CD8-positive, alpha-beta memory T cell (primary cell): ENCODE data around the gene RPL6. TPM values are rescaled to one million over a fixed set of nuclear protein-coding genes. Genes with fewer than 3 reads are reported as not detected.
"Not testable (repeated sequence)": the region's sequence is repeated elsewhere in the genome, so short reads cannot be mapped to it uniquely, and the experiment has no call there.

ENCODE experiments used
- CTCF ChIA-PET: fragments of 350-600 bp; sonication (Branson Sonifier 250); formaldehyde crosslinking; loops from one replicate; lab custom pipeline; 2021; ENCODE audit warnings: antibody characterized with exemption; lab: Charles Lee
- POLR2A ChIA-PET: fragments of 350-600 bp; sonication (Branson Sonifier 250); formaldehyde crosslinking; loops from one replicate; lab custom pipeline; 2021; ENCODE audit warnings: antibody characterized with exemption; lab: Charles Lee
- DNase-seq, 5 donors: peaks; one replicate each; pipeline versions ENCODE4 v3.0.0 to v3.0.0-alpha.2; 2020 to 2022; ENCODE audit warnings: mixed read lengths in 1 of 5
- H3K27ac ChIP-seq: one replicate; pipeline ENCODE4 v1.7.0; 2013; ENCODE audit warnings: low read depth, mild to moderate bottlenecking, low read length, moderate library complexity
- H3K27me3 ChIP-seq: 2 replicates; pipeline ENCODE4 v1.7.0; 2013; ENCODE audit warnings: low read length, mild to moderate bottlenecking; ENCODE audit not compliant: insufficient read depth, poor library complexity, severe bottlenecking
- H3K36me3 ChIP-seq: 2 replicates; pipeline ENCODE4 v1.7.0; 2013; ENCODE audit warnings: mild to moderate bottlenecking, low read length, moderate library complexity; ENCODE audit not compliant: insufficient read depth
- H3K4me1 ChIP-seq: 2 replicates; pipeline ENCODE4 v1.7.0; 2013; ENCODE audit warnings: mild to moderate bottlenecking, low read length, moderate library complexity; ENCODE audit not compliant: insufficient read depth
- H3K4me3 ChIP-seq: 2 replicates; pipeline ENCODE4 v1.7.0; 2013; ENCODE audit warnings: mild to moderate bottlenecking, low read length
- H3K9me3 ChIP-seq: 2 replicates; pipeline ENCODE4 v1.7.0; 2013; ENCODE audit warnings: mild to moderate bottlenecking, low read length
- H3K27ac Mint-ChIP-seq, 8 donors: one replicate each; pipeline ENCODE4 v1.8.0; 2020 to 2021; ENCODE audit warnings: mixed read lengths in 8 of 8, mild to moderate bottlenecking in 6 of 8, inconsistent platforms in 3 of 8, moderate library complexity in 3 of 8
- H3K27me3 Mint-ChIP-seq, 2 donors: one replicate each; pipeline ENCODE4 v1.8.0; 2020 to 2021; ENCODE audit warnings: mixed read lengths in 2 of 2, mild to moderate bottlenecking in 1 of 2, moderate library complexity in 1 of 2
- H3K36me3 Mint-ChIP-seq, 3 donors: one replicate each; pipeline ENCODE4 v1.8.0; 2020 to 2021; ENCODE audit warnings: mixed read lengths in 3 of 3, inconsistent platforms in 1 of 3, mild to moderate bottlenecking in 1 of 3
- H3K4me1 Mint-ChIP-seq, 3 donors: one replicate each; pipeline ENCODE4 v1.8.0; 2020 to 2021; ENCODE audit warnings: mixed read lengths in 3 of 3, inconsistent platforms in 1 of 3, mild to moderate bottlenecking in 1 of 3
- H3K4me3 Mint-ChIP-seq, 7 donors: one replicate each; pipeline ENCODE4 v1.8.0; 2020 to 2021; ENCODE audit warnings: mixed read lengths in 7 of 7, mild to moderate bottlenecking in 6 of 7, moderate library complexity in 4 of 7, inconsistent platforms in 2 of 7
- H3K9me3 Mint-ChIP-seq, 5 donors: one replicate each; pipeline ENCODE4 v1.8.0; 2020 to 2022; ENCODE audit warnings: mixed read lengths in 5 of 5, mild to moderate bottlenecking in 3 of 5, moderate library complexity in 2 of 5, inconsistent platforms in 1 of 5
- polyA plus RNA-seq: library from polyadenylated mRNA; unstranded; fragments of 300-500 nt; fragmentation: Illumina TruSeq; gene quantifications from one replicate; pipeline ENCODE4 v1.2.3, GENCODE V29; 2021
- total RNA-seq, 2 experiments: library from RNA; stranded (reverse); gene quantifications; one replicate each; pipeline ENCODE4 v1.2.3, GENCODE V29; 2021

RPL6 gene
- total and polyA plus RNA-seq, 3 experiments from 2014 or later, result 609 to 2,019 (median 1,957) TPM

GRCh38 chr12:112446008-112446725 lies 36.8 kb upstream of the RPL6 start:
- Mint-ChIP-seq H3K36me3 (peaks cover 0 to 45% (median 12%) of the 10 kb centered on the region in 3 donors), H3K9me3 (no peaks in the 10 kb centered on the region), H3K4me3 (no peak overlapping the region), H3K27ac (peak overlapping the region in 5 of 8 donors; percentile 15 to 81 (median 64)), H3K4me1 (peaks cover 15 to 25% (median 18%) of the 10 kb centered on the region in 3 donors), H3K27me3 (no peaks in the 10 kb centered on the region)
- H3K4me3 ChIP-seq, result no peak overlapping the region
- ChIA-PET CTCF (interaction anchor here (0.7 kb wide), 1 partner anchor 783 kb away, joined by 3 read pairs; no protein-coding TSS in a partner anchor), POLR2A (no interaction called here)
- H3K27me3 ChIP-seq, result no peaks in the 10 kb centered on the region
- no peak overlapping the region for H3K27ac ChIP-seq
- peaks cover 3% of the 10 kb centered on the region for H3K36me3 ChIP-seq
- no peak for DNase-seq
- no peaks in the 10 kb centered on the region for H3K9me3 ChIP-seq
- peaks cover 6% of the 10 kb centered on the region for H3K4me1 ChIP-seq

- Histone ChIP-seq H3K27me3 (no peaks in the 10 kb centered on the region), H3K36me3 (peaks cover 3% of the 10 kb centered on the region), H3K4me3 (no peak overlapping the region), H3K4me1 (peaks cover 6% of the 10 kb centered on the region), H3K27ac (no peak overlapping the region), H3K9me3 (no peaks in the 10 kb centered on the region)
- H3K4me3 Mint-ChIP-seq, result no peak overlapping the region
- peaks cover 0 to 28% (median 4%) of the 10 kb centered on the region in 3 donors for H3K36me3 Mint-ChIP-seq
- H3K9me3 Mint-ChIP-seq, result no peaks in the 10 kb centered on the region
- DNase-seq, result no peak
- CTCF ChIA-PET, result no interaction called here
- H3K27ac Mint-ChIP-seq, result no peak overlapping the region
- H3K27me3 Mint-ChIP-seq, result no peaks in the 10 kb centered on the region
- POLR2A ChIA-PET, result no interaction called here
- peaks cover 17 to 25% (median 22%) of the 10 kb centered on the region in 3 donors for H3K4me1 Mint-ChIP-seq
Measured at GRCh38 chr12:112443916-112444315, 34.5 kb upstream of the RPL6 start.

GRCh38 chr12:112440653-112441052 lies 31.2 kb upstream of the RPL6 start:
- H3K9me3 ChIP-seq, POLR2A ChIA-PET, H3K27me3 Mint-ChIP-seq, H3K4me1 ChIP-seq, H3K27me3 ChIP-seq, CTCF ChIA-PET, H3K27ac ChIP-seq, H3K27ac Mint-ChIP-seq, H3K9me3 Mint-ChIP-seq, DNase-seq, H3K36me3 ChIP-seq, H3K4me3 Mint-ChIP-seq, H3K4me3 ChIP-seq: not testable (repeated sequence)
- Mint-ChIP-seq H3K36me3 (peaks cover 0 to 12% (median 0%) of the 10 kb centered on the region in 3 donors), H3K4me1 (peaks cover 18 to 27% (median 23%) of the 10 kb centered on the region in 3 donors)

GRCh38 chr12:112439769-112440168 lies 30.4 kb upstream of the RPL6 start:
- Histone ChIP-seq H3K9me3 (no peaks in the 10 kb centered on the region), H3K36me3 (no peaks in the 10 kb centered on the region), H3K4me1 (no peaks in the 10 kb centered on the region), H3K27me3 (no peaks in the 10 kb centered on the region), H3K27ac (no peak overlapping the region), H3K4me3 (no peak overlapping the region)
- no peak for DNase-seq
- Mint-ChIP-seq H3K4me3 (no peak overlapping the region), H3K9me3 (no peaks in the 10 kb centered on the region), H3K27ac (peak overlapping the region in 1 of 8 donors; percentile 50), H3K27me3 (no peaks in the 10 kb centered on the region), H3K36me3 (peaks cover 0 to 10% (median 0%) of the 10 kb centered on the region in 3 donors), H3K4me1 (peaks cover 20 to 32% (median 26%) of the 10 kb centered on the region in 3 donors)
- ChIA-PET POLR2A (no interaction called here), CTCF (no interaction called here)

GRCh38 chr12:112438645-112439044 lies 29.2 kb upstream of the RPL6 start:
- POLR2A ChIA-PET, H3K36me3 Mint-ChIP-seq, H3K27me3 ChIP-seq, H3K9me3 Mint-ChIP-seq, H3K4me3 ChIP-seq, H3K9me3 ChIP-seq, H3K27ac ChIP-seq, H3K27me3 Mint-ChIP-seq, CTCF ChIA-PET, H3K27ac Mint-ChIP-seq, H3K36me3 ChIP-seq, DNase-seq, H3K4me1 ChIP-seq, H3K4me3 Mint-ChIP-seq: not testable (repeated sequence)
- peaks cover 18 to 36% (median 28%) of the 10 kb centered on the region in 3 donors for H3K4me1 Mint-ChIP-seq

GRCh38 chr12:112433551-112433950 lies 24.1 kb upstream of the RPL6 start:
- no peak for DNase-seq
- H3K36me3 ChIP-seq, result no peaks in the 10 kb centered on the region
- H3K4me3 Mint-ChIP-seq, result no peak overlapping the region
- no peaks in the 10 kb centered on the region for H3K9me3 Mint-ChIP-seq
- CTCF ChIA-PET, result no interaction called here
- H3K27me3 Mint-ChIP-seq, result no peaks in the 10 kb centered on the region
- no peaks in the 10 kb centered on the region for H3K27me3 ChIP-seq
- no peaks in the 10 kb centered on the region for H3K9me3 ChIP-seq
- H3K4me3 ChIP-seq, result no peak overlapping the region
- no peaks in the 10 kb centered on the region for H3K4me1 ChIP-seq
- H3K36me3 Mint-ChIP-seq, result peaks cover 0 to 14% (median 1%) of the 10 kb centered on the region in 3 donors
- no peak overlapping the region for H3K27ac Mint-ChIP-seq
- H3K4me1 Mint-ChIP-seq, result peaks cover 34 to 56% (median 50%) of the 10 kb centered on the region in 3 donors
- POLR2A ChIA-PET, result no interaction called here
- no peak overlapping the region for H3K27ac ChIP-seq

- CTCF ChIA-PET, result no interaction called here
- H3K4me1 Mint-ChIP-seq, result peaks cover 31 to 56% (median 47%) of the 10 kb centered on the region in 3 donors
- H3K36me3 ChIP-seq, result no peaks in the 10 kb centered on the region
Measured at GRCh38 chr12:112431965-112432364, 22.6 kb upstream of the RPL6 start.

GRCh38 chr12:112430929-112431328 lies 21.5 kb upstream of the RPL6 start:
- Mint-ChIP-seq H3K9me3 (no peaks in the 10 kb centered on the region), H3K4me3 (peak overlapping the region in 2 of 7 donors; percentile 18 to 49), H3K27me3 (no peaks in the 10 kb centered on the region), H3K4me1 (peaks cover 28 to 53% (median 44%) of the 10 kb centered on the region in 3 donors), H3K27ac (peak overlapping the region in 4 of 8 donors; percentile 29 to 93 (median 50)), H3K36me3 (peaks cover 0 to 13% (median 4%) of the 10 kb centered on the region in 3 donors)
- Histone ChIP-seq H3K9me3 (no peaks in the 10 kb centered on the region), H3K27ac (no peak overlapping the region), H3K27me3 (no peaks in the 10 kb centered on the region), H3K4me3 (no peak overlapping the region), H3K4me1 (no peaks in the 10 kb centered on the region), H3K36me3 (no peaks in the 10 kb centered on the region)
- POLR2A ChIA-PET, result no interaction called here
- DNase-seq, result no peak
- CTCF ChIA-PET, result no interaction called here

More at GRCh38 chr12:112431965-112432364, 22.6 kb upstream of the RPL6 start:
- no peak for DNase-seq
- Histone ChIP-seq H3K9me3 (no peaks in the 10 kb centered on the region), H3K4me3 (no peak overlapping the region), H3K27ac (no peak overlapping the region), H3K4me1 (no peaks in the 10 kb centered on the region), H3K27me3 (no peaks in the 10 kb centered on the region)
- Mint-ChIP-seq H3K27me3 (no peaks in the 10 kb centered on the region), H3K27ac (peak overlapping the region in 1 of 8 donors; percentile 91), H3K9me3 (no peaks in the 10 kb centered on the region), H3K36me3 (peaks cover 0 to 13% (median 4%) of the 10 kb centered on the region in 3 donors), H3K4me3 (no peak overlapping the region)
- POLR2A ChIA-PET, result no interaction called here
